Panc1 (cell line): ENCODE data around the gene ABI3BP.

Experiments used
- POLR2AphosphoS5 ChIP-seq: IDR thresholded peaks from 2 replicates; pipeline ENCODE4 v1.6.1; 2012; ENCODE audit warnings: mild to moderate bottlenecking, low read depth, low read length, moderate library complexity
- SIN3A ChIP-seq: IDR thresholded peaks from 2 replicates; pipeline ENCODE4 v1.6.1; 2012; ENCODE audit warnings: low read depth, mild to moderate bottlenecking, low read length, moderate library complexity, borderline replicate concordance; ENCODE audit not compliant: insufficient read depth
- TF ChIP-seq, protein P1 (sequence below): fragments of 450-650 bp; IDR thresholded peaks from 2 replicates; pipeline ENCODE4 v1.5.1; 2017; ENCODE audit warnings: mild to moderate bottlenecking
- TF ChIP-seq, protein P2 (sequence below), 2 experiments: IDR thresholded peaks; 2 replicates each; pipeline ENCODE4 v1.6.1; 2011 to 2012; ENCODE audit warnings: low read depth in 2 of 2, control low read depth in 1 of 2, low read length in 1 of 2, mild to moderate bottlenecking in 1 of 2, moderate library complexity in 1 of 2; ENCODE audit not compliant: insufficient read depth in 1 of 2

DNA sequence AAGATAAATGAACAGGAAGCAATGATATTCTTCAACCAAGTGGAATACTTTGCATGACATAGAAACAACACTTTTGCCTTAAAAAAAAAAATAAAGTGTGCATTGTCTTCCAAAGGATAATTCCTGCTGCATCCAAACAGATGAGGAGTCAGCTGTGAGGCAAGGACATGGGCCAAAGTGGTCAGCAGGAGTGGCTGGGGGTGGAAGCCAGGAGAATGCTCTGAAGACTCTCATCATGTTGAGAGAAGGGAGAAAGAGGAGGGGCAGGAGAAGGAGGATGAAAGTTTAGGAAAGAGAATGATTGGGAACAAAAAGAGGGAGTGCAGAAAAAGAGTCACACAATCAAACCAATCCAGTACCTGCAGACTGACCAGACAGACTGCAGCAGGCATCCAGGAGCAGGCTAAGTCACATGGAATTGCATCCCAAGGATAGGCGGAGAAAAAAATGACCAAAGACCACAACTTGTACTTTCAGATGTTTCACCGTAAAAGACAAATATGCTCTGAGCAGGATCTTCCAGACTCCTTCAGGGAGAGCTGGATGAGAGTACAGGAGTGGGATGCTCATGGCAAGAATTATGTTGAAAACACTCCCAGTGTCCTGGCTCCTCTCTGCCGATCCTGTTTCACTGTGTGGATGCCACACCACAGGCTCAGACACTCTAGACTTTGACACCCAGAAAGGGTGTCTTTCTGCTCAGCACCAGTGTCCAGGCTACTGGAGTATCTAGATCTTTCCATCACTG, 11.9 kb downstream of the ABI3BP start:
- TF ChIP-seq, protein P1, sequence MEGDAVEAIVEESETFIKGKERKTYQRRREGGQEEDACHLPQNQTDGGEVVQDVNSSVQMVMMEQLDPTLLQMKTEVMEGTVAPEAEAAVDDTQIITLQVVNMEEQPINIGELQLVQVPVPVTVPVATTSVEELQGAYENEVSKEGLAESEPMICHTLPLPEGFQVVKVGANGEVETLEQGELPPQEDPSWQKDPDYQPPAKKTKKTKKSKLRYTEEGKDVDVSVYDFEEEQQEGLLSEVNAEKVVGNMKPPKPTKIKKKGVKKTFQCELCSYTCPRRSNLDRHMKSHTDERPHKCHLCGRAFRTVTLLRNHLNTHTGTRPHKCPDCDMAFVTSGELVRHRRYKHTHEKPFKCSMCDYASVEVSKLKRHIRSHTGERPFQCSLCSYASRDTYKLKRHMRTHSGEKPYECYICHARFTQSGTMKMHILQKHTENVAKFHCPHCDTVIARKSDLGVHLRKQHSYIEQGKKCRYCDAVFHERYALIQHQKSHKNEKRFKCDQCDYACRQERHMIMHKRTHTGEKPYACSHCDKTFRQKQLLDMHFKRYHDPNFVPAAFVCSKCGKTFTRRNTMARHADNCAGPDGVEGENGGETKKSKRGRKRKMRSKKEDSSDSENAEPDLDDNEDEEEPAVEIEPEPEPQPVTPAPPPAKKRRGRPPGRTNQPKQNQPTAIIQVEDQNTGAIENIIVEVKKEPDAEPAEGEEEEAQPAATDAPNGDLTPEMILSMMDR: no peak
- TF ChIP-seq, protein P2, sequence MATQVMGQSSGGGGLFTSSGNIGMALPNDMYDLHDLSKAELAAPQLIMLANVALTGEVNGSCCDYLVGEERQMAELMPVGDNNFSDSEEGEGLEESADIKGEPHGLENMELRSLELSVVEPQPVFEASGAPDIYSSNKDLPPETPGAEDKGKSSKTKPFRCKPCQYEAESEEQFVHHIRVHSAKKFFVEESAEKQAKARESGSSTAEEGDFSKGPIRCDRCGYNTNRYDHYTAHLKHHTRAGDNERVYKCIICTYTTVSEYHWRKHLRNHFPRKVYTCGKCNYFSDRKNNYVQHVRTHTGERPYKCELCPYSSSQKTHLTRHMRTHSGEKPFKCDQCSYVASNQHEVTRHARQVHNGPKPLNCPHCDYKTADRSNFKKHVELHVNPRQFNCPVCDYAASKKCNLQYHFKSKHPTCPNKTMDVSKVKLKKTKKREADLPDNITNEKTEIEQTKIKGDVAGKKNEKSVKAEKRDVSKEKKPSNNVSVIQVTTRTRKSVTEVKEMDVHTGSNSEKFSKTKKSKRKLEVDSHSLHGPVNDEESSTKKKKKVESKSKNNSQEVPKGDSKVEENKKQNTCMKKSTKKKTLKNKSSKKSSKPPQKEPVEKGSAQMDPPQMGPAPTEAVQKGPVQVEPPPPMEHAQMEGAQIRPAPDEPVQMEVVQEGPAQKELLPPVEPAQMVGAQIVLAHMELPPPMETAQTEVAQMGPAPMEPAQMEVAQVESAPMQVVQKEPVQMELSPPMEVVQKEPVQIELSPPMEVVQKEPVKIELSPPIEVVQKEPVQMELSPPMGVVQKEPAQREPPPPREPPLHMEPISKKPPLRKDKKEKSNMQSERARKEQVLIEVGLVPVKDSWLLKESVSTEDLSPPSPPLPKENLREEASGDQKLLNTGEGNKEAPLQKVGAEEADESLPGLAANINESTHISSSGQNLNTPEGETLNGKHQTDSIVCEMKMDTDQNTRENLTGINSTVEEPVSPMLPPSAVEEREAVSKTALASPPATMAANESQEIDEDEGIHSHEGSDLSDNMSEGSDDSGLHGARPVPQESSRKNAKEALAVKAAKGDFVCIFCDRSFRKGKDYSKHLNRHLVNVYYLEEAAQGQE (IDR thresholded peaks at IDR 0.05; ENCODE audit: insufficient read depth in 1 of 2, low read depth in 2 of 2, low read length in 1 of 2): no peak
- TF ChIP-seq SIN3A (no peak), POLR2AphosphoS5 (no peak)
